Esophagus squamous epithelium (tissue), 4 donors: ENCODE data around the gene STARD6.

Experiments used
- CTCF ChIP-seq, 6 experiments: fragments of 450-650 bp in 4 of 6; fragments of 200-600 bp in 2 of 6; sonication (generic) in 2 of 6; IDR thresholded peaks; one replicate each; pipeline ENCODE4 v1.5.1; 2016 to 2019; ENCODE audit warnings: antibody characterized with exemption in 6 of 6, mild to moderate bottlenecking in 4 of 6, moderate library complexity in 4 of 6
- POLR2A ChIP-seq, 4 donors: fragments of 450-650 bp; IDR thresholded peaks; one replicate each; pipeline ENCODE4 v1.6.1; 2017; ENCODE audit warnings: antibody characterized with exemption in 4 of 4, mild to moderate bottlenecking in 4 of 4, moderate library complexity in 3 of 4

GRCh38 chr18:54294274-54294673 is 63.4 kb downstream of the STARD6 start:
- TF ChIP-seq CTCF (IDR thresholded peaks at IDR 0.05), result no peak
- no peak for TF ChIP-seq POLR2A (IDR thresholded peaks at IDR 0.05)
